Urothelium cell line (cell line): ENCODE data around the gene ZNF19.

Source experiments
- DNase-seq: peaks from one replicate; pipeline ENCODE4 v3.0.0; 2011; ENCODE audit warnings: low spot score, mixed read lengths
- FAIRE-seq: peaks from 2 replicates; lab custom pipeline; 2011; peaks lifted over from hg19 to GRCh38; lab: Jason Lieb, UNC

ZNF19 gene

DNA sequence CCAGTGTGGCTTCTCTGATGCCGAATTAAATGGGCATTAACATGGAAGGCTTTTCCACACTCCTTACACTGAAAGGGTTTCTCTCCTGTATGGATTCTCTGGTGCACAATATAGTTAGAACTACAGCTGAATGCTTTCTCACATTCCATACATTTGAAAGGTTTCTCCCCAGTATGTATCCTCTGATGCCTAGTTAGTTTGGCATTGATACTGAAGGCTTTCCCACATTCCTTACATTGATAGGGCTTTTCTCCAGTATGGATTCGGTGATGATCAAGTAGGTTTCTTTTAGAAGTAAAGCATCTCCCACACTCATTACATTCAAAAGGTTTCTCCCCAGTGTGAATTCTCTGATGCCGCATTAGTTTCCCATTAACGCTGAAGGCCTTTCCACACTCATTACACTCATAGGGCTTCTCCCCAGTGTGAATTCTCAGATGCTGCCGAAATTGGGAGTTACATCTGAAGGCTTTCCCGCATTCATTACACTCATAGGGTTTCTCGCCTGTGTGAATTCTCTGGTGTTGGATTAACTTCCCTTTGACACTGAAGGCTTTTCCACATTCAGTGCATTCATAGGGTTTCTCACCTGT lies 40.8 kb downstream of the ZNF19 start:
- DNase-seq: no peak
- FAIRE-seq: no peak

DNA sequence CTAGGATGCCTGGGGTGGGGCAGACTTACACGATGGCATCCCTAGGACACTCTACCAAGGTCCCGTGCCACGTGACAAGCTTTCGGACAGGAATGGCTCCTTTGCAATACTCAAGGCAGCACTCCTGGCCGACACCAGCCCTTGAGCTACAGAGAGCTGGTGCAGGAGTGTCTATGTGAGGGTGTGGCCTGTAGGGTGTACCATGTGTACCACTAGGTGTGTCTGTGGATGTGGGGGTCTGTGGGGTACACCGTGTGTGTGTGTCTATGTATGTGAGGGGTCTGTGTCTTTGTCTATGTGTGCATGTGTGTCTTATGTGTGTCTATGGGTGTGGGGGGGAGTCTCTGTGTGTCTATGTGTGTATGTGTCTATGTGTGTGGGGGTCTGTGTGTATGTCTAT lies 45.4 kb downstream of the ZNF19 start:
- DNase-seq (no peak), FAIRE-seq (no peak)

- no peak for FAIRE-seq
- no peak for DNase-seq
These were observed 47.1 kb downstream of the ZNF19 start, which contains the start of gene TLE7 for GRCh38 chr16:71442051-71442440. Gene TLE7 (minus strand): TSS chr16:71442054. CDS start chr16:71433324, 8,730 bp downstream.

DNA sequence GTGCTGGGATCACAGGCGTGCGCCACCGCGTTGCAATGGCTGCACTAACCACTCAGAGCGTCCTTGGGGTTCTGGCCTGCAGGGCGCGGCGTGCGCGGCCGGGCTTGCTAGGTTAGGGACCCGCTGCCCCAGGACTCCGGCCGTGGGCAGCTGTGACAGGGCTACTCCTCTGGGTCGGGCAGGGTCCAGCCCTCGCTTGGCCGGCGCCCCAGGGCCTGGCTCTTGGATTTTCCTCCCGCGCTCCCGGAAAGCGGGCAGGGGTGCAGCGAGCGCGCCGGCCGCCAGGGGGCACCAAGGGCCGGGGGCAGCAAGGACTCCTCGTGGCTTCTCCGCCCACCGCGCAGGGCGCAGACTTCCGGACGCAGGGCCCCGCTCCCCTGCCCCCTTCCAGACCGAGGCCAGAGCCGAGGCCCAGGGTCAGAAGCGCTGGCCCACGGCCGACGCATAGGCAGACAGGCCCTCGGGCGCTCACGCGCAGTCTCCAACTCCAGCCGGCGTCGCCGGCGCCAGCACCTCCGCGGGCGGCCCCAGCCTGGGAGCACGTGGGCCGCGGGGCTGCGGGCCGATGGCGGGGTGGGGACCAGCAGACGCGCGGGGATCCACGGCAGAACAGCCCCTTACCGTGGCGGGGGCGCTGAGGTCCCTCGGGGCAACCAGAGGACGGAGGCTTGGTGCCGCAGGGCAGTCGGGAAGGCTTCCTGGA lies 47.6 kb downstream of the ZNF19 start:
- no peak for FAIRE-seq
- DNase-seq: no peak

- no peak for FAIRE-seq
These were observed 48.3 kb downstream of the ZNF19 start for GRCh38 chr16:71440669-71441347.

DNA sequence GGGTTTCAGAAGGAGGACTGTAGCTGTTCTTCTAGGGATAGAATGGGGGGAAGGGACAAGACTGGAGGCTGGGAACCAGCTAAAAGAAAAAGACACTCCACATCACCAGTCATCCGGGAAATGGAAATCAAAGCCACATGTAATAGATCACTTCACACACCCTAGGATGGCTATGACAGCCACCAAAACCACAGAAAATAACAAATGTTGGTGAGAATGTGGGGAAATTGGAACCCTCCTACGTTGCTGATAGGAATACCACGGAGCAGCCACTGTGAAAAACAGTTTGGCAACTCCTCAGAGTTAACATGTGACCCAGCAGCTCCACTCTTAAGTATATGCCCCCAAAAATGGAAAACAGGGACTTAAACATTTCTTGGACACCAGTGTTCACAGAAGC lies 49.6 kb downstream of the ZNF19 start:
- no peak for DNase-seq
- FAIRE-seq: no peak

More at GRCh38 chr16:71440669-71441347, 48.3 kb downstream of the ZNF19 start:
- no peak for DNase-seq

DNA sequence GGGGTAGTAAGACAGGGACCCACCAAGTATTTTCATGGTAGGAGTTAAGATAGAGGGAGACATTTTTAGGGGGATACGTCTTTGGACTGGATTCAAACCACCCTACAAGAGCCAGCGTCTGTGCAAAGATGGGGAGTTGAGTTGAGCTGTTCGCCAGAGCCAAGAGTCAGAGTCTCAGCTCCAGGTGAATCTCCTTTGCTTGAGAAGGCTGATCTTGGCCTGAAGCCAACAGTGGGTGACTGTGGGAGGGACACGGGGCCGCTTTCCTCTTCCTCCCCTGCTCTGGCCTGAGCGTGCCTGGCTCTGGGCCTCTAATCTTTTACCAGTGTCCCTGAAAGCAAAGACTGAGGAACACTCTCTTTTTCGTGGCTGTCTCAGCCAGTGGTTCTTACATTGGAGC lies 52.7 kb downstream of the ZNF19 start:
- DNase-seq (no peak), FAIRE-seq (no peak)

DNA sequence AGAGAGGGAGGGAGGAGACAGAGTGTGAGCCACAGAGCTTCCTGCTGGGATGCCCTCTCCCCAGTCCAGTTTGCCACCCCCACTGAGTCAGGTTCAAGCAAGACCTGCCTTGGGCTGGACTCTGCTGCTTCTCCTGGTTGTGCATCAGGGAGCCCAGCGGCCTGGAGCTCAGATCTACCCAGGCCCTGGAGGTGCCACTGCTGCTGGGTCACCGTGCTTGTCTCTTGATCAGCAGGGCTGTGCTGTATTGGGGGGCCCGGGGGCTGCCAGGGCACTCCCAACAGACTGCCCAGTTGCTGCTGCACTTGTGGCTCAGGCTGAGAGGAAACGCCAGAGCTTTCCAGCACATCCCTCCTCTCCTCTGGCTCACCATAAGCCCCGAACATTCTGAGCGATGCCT lies 56.2 kb downstream of the ZNF19 start:
- FAIRE-seq: no peak
- no peak for DNase-seq

DNA sequence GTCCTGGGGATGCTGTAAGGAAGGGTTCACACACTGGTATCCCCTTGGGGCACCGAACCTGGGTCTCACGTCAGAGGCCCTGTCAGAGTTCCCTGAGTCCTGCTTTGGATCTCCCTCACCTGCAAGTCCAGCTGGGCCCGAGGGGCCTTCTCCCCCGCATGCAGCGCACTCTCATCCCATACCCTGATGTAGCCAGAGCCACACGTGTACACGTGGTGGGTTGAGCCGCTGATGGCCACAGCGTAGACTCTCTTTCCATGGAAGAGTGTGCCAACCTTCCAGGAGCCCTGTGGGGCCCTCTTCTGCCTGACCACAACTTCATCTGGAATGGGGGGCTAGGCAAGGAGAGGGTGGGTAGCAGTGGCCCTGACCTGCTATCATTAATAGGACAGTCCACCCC lies 57.1 kb downstream of the ZNF19 start:
- DNase-seq (no peak), FAIRE-seq (no peak)

DNA sequence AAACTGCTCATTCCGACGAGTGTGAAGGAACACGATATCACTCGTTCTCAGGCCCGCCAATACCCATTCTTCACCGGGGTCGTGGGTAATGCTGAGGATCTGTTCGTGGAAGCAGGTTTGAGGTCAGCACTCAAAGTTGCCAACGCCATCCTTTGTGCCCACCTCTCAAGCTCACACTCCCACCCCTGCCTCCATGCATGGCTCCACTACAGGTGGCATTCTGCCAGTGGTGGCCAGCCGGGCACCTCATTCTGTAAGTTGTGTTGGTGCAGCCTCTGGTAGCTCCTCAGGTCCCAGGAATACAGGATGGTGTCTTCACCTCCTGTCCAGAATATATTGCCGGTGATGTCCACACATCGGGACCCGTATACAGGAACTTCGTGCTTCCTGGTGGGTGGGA lies 57.9 kb downstream of the ZNF19 start:
- DNase-seq: no peak
- FAIRE-seq: no peak

DNA sequence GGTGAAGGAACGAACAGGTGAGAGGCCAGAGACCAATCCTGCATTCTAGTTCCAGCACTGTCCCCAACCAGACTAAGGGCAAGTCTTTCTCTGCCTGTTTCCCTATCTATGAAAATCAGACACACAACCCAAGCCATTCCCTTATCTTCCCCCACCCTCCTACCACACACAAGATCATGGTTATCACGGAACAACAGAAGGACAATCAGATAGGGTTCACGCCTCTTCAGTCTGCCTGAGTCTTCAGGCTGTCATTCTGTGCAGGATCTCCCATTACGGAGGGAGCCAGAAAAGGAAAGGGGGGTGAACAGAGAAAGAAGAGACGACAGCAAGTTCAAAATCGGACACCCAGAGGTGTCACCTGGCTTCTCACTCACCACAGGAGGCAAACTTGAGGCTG lies 58.4 kb downstream of the ZNF19 start:
- FAIRE-seq: peak; percentile 9
- DNase-seq: no peak

DNA sequence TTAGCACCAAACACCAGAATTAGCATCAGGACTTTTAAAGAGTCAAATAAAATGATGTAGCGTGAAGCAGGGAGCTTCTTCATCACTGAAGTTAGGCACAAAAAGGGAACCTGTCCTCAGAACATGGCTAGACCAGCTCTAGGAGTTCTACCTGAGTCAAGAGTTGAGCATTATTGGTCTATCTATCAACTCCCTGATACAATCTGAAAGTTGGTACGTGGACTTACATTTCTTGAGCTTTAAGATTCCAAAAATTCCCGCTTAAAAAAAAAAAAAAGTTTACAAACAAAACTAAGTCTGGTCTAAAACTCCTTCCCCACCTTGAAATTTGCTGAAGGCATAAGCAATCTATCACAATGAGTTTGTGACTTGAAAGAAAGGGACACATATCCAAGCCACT lies 59.5 kb downstream of the ZNF19 start:
- DNase-seq (no peak), FAIRE-seq (no peak)

DNA sequence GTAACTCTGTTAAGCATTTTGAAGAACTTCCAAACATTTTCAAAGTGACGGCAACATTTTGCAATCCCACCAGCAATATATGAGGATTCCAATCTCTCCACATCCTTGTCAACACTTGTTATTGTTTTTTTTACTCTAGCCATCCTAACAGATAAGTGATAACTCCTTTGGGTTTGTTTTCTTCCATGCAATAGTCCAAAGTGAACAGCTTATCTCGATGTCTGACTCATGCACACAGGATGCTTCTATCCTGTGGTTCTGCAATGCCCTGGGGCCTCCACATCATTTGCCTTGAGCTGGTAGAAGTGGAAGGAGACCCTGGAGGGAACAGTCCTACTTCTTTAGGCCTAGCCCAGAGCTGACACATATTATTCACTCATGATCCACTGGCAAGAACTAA lies 60.2 kb downstream of the ZNF19 start:
- FAIRE-seq (no peak), DNase-seq (no peak)

DNA sequence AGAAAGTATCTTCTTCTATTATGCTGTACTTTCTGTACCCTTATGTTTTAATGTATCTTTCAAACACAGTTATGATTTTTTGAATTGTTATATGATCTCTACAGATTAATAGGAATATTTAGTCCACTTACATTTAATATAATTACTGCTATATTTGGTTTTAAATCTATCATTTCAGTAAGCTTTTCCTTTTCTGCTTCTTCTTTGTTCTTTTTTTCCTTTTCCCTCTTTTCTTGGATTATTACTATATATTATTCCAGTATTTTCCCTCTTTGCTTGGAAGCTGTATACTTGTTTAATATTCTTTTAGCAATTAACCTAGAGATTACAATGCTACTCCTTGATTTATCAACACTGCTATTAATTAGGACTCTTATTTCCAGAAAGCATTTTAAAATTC lies 60.7 kb downstream of the ZNF19 start:
- no peak for DNase-seq
- no peak for FAIRE-seq

DNA sequence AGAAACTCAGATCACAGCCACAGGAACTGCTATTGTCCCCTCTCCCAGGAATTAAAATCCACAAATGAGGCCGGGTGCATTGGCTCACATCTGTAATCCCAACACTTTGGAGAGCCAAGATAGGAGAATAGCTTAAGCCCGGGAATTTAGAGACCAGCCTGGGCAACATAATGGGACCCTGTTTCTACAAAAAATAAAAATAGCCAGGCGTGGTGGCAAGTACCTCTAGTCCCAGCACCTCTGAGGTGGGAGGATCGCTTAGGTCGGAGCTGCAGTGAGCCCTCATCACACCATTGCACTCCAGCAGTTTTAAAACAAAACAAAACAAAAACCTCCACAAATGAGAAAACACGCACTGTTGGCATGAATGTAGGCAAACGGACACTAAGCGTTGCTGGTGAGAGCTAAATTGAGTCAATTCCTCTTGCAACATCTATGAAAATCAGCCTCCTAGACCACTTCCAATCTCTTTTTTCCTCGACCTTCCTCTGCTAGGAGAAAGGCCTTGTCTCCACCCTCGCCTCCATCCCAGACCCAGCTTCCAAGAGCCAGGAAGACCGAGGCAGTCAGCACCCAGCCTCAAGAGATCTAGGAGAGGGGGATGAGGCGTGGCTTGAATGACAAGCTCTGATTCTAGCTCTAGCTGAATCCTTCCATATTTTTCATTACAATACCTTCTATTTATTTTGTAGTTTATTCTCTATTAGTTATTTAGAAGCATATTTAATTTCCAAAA lies 62.1 kb downstream of the ZNF19 start:
- DNase-seq: no peak
- FAIRE-seq: no peak

DNA sequence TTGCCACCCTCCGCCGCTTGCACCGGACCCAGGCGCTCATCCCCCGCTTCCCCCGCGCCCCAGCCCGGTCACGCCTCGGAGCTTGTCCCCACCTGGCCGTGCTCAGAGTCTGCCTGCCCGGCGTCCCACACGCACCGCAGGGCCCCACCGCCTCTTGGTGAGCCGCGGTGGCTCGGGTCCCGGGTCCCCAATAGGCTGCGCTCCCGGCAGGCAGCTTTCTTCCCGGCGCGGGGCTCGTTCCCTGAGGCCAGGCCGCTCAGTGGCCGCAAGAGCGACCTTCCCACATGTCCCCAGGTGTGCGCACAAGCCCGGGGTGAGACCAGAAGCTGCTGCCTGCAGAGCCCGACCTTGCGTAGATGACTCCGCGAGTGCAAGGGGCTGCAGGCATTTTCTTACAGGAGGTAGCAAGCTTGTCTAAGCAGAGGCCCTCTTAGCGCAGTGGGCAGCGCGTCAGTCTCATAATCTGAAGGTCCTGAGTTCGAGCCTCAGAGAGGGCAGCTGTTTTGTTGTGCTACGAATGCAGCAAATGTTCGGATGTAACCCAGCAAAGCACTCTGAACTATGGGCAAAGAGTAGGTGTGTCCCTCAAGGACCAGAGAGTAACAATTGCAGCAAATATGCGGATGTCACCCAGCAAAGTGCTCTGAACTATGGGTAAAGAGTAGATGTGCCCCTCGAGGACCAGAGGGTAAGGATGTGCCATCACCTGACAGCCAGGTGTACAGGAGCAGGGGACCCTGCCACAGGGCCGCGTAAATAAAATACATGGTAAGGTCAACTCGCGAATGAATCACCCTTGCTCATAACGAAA lies 62.9 kb downstream of the ZNF19 start:
- no peak for FAIRE-seq
- DNase-seq: no peak

GRCh38 chr16:71425746-71426068 lies 63.4 kb downstream of the ZNF19 start:
- no peak for DNase-seq
- no peak for FAIRE-seq

- no peak for FAIRE-seq
These were observed 64.5 kb downstream of the ZNF19 start for GRCh38 chr16:71424626-71425025.

DNA sequence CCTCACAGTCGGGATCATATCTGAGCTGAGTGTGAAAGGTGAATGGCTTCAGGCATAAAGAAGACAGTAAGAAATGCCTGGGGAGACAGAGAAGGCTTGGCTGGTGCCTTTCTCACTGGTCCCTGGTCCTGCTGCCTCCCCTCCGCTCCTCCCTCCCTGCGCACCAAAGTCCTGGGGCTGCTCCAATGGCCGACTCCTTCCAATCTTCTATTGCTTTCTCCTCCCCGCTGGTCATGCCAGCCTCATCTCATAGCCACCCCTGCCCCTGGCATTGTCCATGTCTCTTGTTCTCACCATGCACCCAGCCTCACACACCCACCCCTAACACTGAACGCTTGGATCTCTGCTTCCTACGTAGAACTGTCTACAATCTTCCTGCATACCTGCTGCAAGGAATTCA lies 65.3 kb downstream of the ZNF19 start:
- DNase-seq: no peak
- no peak for FAIRE-seq

More at GRCh38 chr16:71424626-71425025, 64.5 kb downstream of the ZNF19 start:
- DNase-seq: no peak
